HepG2 (cell line): ENCODE measurements around the gene NOL4L. TPM values are rescaled to one million over a fixed set of nuclear protein-coding genes. Genes with fewer than 3 reads are reported as not detected.
A peak's percentile ranks its signal among the peaks of the same experiment; 100 is the strongest.

Source experiments
- CBX2 ChIP-seq, 2 experiments: fragments of 200-600 bp in 1 of 2; sonication (generic); formaldehyde crosslinking in 1 of 2; IDR thresholded peaks; 2 replicates each; pipeline versions ENCODE4 v1.7.0 to v1.8.1; 2018 to 2022; ENCODE audit warnings: low read depth in 2 of 2, low read length in 1 of 2, mild to moderate bottlenecking in 1 of 2, missing genetic modification reagents in 1 of 2
- ETV5 ChIP-seq: IDR thresholded peaks from 2 replicates; pipeline ENCODE4 v1.6.1; 2018; ENCODE audit warnings: missing biosample characterization, missing genetic modification reagents, inconsistent platforms, borderline replicate concordance
- KAT7 ChIP-seq: IDR thresholded peaks from 2 replicates; pipeline ENCODE4 v1.6.1; 2018; ENCODE audit warnings: borderline replicate concordance, missing compliant biosample characterization
- KLF16 ChIP-seq, 2 experiments: sonication (generic) in 1 of 2; formaldehyde crosslinking in 1 of 2; IDR thresholded peaks; 2 replicates each; pipeline versions ENCODE4 v1.6.1 to v1.8.0; 2016 to 2023; ENCODE audit warnings: missing genetic modification reagents in 2 of 2, missing compliant biosample characterization in 1 of 2
- MXD4 ChIP-seq: IDR thresholded peaks from 2 replicates; pipeline ENCODE4 v1.6.1; 2016; ENCODE audit warnings: mild to moderate bottlenecking, missing biosample characterization, missing genetic modification reagents
- TBX2 ChIP-seq: sonication (generic); formaldehyde crosslinking; IDR thresholded peaks from 2 replicates; pipeline ENCODE4 v1.5.0; 2020; ENCODE audit warnings: missing genetic modification reagents, mild to moderate bottlenecking, borderline replicate concordance
- ZBTB20 ChIP-seq: sonication (generic); formaldehyde crosslinking; IDR thresholded peaks from 2 replicates; pipeline ENCODE4 v1.8.1; 2023; ENCODE audit warnings: missing genetic modification reagents, low read depth, mild to moderate bottlenecking, borderline replicate concordance
- ZNF225 ChIP-seq: sonication (generic); formaldehyde crosslinking; IDR thresholded peaks from 2 replicates; pipeline ENCODE4 v1.4.0; 2020; ENCODE audit warnings: mild to moderate bottlenecking, missing genetic modification reagents
- ZNF230 ChIP-seq: sonication (generic); formaldehyde crosslinking; IDR thresholded peaks from 2 replicates; pipeline ENCODE4 v1.4.0; 2020; ENCODE audit warnings: mild to moderate bottlenecking, missing genetic modification reagents
- ZNF3 ChIP-seq: IDR thresholded peaks from 2 replicates; pipeline ENCODE4 v1.7.0; 2017; ENCODE audit warnings: inconsistent platforms
- polyA plus RNA-seq, 8 experiments: library from polyadenylated mRNA; depleted of rRNA in 3 of 8; stranded (reverse) in 7 of 8; unstranded in 1 of 8; fragments of >200 nt; fragmentation: Illumina TruSeq in 4 of 8; extraction: Trizol in 4 of 8; gene quantifications; 2 replicates each; pipeline versions ENCODE4 v1.2.1 to v1.2.3, GENCODE V29; 2011 to 2016; ENCODE audit warnings: low read depth in 4 of 8, missing spikeins in 1 of 8, mixed read lengths in 1 of 8; ENCODE audit not compliant: insufficient read depth in 1 of 8
- total RNA-seq, 5 experiments: library from RNA; depleted of rRNA; stranded (reverse); fragments of >200 nt; fragmentation: Illumina TruSeq; extraction: Trizol; gene quantifications; 2 replicates each; pipeline ENCODE4 v1.2.3, GENCODE V29; 2016; ENCODE audit warnings: low read depth in 1 of 5
- TF ChIP-seq, protein P1 (sequence below): sonication (generic); formaldehyde crosslinking; IDR thresholded peaks from 2 replicates; pipeline ENCODE4 v1.4.0; 2020; ENCODE audit warnings: missing genetic modification reagents
- TF ChIP-seq, protein P2 (sequence below): sonication (generic); formaldehyde crosslinking; conservative IDR thresholded peaks from 2 replicates; pipeline ENCODE4 v1.8.1; 2023; ENCODE audit warnings: missing genetic modification reagents
- TF ChIP-seq, protein P3 (sequence below): sonication (generic); formaldehyde crosslinking; conservative IDR thresholded peaks from 2 replicates; pipeline ENCODE4 v1.4.0; 2020; ENCODE audit warnings: missing genetic modification reagents

The NOL4L gene
- total and polyA plus RNA-seq, 2 of the 13 experiments (the other 11 are each of a cell fraction or from before 2014, with no cell fraction given) = 16.6 to 35.4 TPM

DNA sequence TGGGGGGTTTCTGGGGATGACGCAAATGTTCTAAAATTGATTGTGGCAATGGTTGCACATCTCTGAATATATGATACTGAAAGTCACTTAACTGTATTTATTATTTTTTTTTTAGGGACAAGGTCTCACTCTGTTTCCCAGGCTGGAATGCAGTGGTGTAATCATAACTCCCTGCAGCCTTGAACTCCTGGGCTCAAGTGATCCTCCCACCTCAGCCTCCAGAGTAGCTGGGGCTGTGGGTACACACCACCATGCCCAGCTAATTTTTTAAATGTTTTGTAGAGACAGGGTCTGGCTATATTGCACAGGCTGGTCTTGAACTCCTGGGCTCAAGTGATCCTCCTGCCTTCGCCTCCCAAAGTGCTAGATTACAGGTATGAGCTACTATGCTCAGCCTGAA is 33.4 kb downstream of the NOL4L start (continued):
- TF ChIP-seq, protein P1, sequence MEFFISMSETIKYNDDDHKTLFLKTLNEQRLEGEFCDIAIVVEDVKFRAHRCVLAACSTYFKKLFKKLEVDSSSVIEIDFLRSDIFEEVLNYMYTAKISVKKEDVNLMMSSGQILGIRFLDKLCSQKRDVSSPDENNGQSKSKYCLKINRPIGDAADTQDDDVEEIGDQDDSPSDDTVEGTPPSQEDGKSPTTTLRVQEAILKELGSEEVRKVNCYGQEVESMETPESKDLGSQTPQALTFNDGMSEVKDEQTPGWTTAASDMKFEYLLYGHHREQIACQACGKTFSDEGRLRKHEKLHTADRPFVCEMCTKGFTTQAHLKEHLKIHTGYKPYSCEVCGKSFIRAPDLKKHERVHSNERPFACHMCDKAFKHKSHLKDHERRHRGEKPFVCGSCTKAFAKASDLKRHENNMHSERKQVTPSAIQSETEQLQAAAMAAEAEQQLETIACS = no peak
- TF ChIP-seq ETV5 (CRISPR knock-in tag) (no peak; the same call in 1 of the 2 replicates), KAT7 (CRISPR knock-in tag) (no peak), ZNF225 (no peak), ZNF230 (CRISPR knock-in tag) (no peak), KLF16 (CRISPR knock-in tag; IDR thresholded peaks at IDR 0.05) (no peak), ZNF3 (CRISPR knock-in tag) (no peak), TBX2 (peak; percentile 50; the same call in 1 of the 2 replicates), MXD4 (CRISPR knock-in tag) (no peak), ZBTB20 (CRISPR knock-in tag) (no peak), CBX2 (IDR thresholded peaks at IDR 0.05; ENCODE audit: low read depth, low read length) (no peak), CBX2 (CRISPR knock-in tag; IDR thresholded peaks at IDR 0.05; ENCODE audit: low read depth) (no peak)
- TF ChIP-seq, protein P2, sequence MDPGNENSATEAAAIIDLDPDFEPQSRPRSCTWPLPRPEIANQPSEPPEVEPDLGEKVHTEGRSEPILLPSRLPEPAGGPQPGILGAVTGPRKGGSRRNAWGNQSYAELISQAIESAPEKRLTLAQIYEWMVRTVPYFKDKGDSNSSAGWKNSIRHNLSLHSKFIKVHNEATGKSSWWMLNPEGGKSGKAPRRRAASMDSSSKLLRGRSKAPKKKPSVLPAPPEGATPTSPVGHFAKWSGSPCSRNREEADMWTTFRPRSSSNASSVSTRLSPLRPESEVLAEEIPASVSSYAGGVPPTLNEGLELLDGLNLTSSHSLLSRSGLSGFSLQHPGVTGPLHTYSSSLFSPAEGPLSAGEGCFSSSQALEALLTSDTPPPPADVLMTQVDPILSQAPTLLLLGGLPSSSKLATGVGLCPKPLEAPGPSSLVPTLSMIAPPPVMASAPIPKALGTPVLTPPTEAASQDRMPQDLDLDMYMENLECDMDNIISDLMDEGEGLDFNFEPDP = no peak
- TF ChIP-seq, protein P3, sequence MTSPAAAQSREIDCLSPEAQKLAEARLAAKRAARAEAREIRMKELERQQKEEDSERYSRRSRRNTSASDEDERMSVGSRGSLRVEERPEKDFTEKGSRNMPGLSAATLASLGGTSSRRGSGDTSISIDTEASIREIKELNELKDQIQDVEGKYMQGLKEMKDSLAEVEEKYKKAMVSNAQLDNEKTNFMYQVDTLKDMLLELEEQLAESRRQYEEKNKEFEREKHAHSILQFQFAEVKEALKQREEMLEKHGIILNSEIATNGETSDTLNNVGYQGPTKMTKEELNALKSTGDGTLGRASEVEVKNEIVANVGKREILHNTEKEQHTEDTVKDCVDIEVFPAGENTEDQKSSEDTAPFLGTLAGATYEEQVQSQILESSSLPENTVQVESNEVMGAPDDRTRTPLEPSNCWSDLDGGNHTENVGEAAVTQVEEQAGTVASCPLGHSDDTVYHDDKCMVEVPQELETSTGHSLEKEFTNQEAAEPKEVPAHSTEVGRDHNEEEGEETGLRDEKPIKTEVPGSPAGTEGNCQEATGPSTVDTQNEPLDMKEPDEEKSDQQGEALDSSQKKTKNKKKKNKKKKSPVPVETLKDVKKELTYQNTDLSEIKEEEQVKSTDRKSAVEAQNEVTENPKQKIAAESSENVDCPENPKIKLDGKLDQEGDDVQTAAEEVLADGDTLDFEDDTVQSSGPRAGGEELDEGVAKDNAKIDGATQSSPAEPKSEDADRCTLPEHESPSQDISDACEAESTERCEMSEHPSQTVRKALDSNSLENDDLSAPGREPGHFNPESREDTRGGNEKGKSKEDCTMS (CRISPR knock-in tag) = no peak
